Bronchial smooth muscle cell (primary cell): ENCODE results near the gene DOK1. TPM values are rescaled to one million over a fixed set of nuclear protein-coding genes. Genes with fewer than 3 reads are reported as not detected.

ENCODE experiments used
- total RNA-seq: library from RNA; depleted of rRNA; stranded (reverse); fragments of >200 nt; gene quantifications from 2 replicates; pipeline ENCODE4 v1.2.1, GENCODE V29; 2014

DOK1 gene
- total RNA-seq, result 22.7 and 31.5 TPM in 2 replicates

DNA sequence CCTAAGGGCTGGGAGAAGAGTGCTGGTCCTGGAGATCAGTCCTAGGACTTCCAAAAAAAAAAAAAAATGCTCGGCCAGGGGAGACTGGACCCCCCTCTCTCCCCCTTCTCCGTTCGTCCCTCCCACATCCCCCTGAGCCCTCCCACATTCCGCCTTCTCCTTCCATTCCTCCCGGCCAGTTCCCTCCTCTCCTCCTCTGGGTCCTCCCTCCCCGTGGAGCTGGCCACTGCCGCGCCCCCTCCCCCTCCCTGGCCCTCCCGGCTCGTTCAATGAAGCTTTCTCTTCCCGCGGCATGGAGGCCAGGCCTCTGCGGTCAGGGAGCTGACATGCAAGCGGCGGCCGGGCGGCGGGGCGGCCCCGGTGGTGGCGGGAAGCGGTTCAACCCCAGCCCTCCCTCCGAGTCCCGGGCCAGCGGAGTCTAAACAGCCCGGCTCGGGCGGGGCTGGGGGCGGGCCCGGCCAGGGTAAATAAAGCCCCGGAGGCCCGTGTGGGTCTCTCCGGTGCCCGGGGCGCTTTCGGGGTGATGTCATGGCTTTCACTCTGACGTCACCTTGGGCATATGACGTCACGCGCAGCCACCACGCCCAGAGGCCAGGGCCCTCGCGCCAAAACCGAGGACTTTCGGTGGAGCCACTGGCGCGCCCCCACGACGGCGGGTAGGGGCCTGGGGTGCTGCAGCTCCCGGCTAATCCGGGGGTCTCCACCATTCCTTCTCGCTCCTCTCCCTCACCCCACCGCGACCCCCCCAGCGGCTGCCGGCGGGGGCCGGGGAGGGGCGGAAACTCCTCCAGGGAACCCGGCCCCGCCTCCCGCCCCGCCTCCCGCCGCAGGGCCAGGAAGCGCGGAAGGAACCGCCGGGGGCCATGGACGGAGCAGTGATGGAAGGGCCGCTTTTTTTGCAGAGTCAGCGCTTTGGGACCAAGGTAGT lies at the start of gene DOK1, which contains the start of gene LOXL3:
Gene DOK1 (plus strand): TSS at position 829 of the 928 bp plus-strand sequence. CDS start 35 bp downstream, at position 864.
Gene LOXL3 (minus strand): TSS at position 51 of the 928 bp plus-strand sequence. CDS start 1,308 bp downstream, outside the sequence.

DNA sequence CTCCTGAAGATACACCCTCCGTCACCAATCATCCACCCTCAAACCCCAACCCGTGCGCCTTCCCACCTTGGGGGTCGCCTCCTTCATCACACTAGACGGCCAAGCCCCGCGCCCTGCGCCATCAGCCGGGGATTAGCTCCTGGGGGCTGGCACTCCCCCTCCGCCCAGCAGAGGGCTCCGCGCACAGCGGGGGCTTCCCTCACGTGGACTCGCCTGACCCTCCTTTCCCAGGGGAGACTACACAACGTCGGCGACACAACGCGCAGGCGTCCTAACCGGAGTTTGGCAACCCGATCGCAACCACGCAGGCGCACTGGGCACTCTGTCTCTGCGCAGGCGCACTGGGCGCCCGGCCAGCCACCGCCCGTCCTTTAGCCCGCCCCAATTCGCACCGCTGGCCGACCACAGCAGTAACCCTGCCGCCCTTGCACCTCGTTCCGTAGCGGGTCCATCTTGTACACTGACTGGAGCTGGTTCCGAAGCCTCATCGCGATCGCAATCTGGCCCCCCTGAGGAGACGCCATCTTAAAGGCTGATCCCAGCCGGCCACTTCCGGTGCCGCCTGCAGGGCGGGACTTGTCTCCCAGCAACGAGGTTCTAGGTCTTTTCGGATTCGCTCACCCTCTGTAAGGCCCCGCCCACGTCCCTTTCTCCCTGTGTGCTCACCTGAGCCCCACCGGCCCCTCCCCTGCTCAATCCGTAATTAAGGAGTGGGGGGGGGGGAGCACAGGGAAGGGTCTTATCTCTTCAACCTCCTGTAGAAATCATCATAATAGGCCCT lies 47.2 kb upstream of the DOK1 start, which contains the start of gene PCGF1:
Gene PCGF1 (minus strand): TSS at position 551 of the 781 bp plus-strand sequence. CDS start 27 bp downstream, at position 524.

DNA sequence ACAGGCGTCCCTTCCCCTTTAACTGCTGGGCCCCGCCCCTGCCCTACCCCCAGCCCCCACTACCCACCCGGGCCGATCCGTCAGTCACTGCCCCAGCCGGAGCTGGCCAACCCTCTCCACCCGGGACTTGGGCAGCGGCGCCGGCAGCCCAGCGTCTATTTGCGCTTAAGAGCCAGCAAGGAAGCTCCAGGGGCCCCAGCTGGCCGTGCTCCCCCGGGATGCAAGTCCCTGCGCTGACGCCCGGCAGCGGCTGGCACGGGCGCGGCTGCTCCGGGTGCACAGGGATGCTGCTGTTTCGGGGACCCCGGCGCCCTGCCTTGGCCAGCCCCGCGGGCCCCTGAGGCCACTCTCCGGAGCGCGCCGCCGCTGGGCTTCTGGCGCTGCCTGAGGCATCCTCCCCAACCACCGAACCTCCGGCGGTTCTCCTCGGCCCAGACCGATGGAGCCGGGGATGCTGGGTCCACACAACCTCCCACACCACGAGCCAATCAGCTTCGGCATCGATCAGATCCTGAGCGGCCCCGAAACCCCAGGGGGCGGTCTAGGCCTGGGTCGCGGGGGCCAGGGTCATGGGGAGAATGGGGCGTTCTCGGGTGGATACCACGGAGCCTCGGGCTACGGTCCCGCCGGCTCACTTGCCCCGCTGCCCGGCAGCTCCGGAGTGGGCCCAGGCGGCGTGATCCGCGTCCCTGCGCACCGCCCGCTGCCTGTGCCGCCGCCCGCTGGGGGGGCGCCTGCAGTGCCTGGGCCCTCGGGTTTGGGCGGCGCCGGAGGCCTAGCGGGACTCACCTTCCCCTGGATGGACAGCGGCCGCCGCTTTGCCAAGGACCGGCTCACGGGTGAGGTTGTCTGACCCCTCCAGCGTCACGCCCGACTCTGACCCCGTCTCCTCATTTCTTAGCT lies 39.9 kb upstream of the DOK1 start, which contains the start of gene TLX2:
Gene TLX2 (plus strand): TSS at position 83 of the 903 bp plus-strand sequence. CDS start 357 bp downstream, at position 440.

DNA sequence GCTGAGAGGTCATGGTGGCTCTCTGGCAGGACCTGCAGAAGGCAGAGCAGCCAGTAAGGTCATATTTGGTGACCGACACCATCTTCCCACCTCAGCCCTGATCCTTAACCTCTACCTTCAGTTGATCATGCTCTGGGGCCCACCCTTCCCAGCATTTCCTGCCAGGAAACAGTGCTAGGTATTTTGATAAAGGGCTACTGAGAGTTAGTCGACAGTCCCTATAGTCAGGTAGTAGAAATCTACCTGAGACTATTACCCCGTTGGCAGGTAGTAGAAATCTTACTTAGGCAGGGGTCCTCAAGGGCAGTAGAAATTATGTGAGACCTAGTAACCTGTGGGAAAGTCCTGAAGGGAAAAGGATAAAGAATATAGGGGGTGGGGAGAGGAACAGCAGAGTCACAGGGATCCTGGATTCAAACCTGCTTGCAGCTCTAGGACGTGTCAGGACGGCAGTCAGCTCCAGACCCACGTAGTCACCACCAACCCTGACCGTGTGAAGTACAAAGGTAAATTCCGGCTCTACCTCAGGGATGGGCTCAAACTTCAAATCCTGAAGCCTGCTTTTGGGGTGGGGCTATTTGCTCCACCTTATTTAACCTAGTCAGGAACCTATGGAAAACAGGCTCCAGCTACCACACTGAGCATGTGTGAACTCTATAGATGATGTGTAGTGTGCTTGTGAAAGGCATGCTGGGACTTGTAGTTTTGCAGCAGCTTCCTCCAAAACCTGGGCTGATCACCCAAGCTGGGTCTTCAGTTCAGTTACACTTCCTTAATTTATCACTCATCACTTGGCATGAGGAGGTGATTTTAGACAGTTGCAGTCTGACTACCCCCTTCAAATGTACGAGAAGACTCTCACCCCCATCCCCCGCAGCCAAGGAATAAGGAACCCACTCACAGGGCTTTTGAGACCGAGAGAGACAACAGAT lies 28.5 kb upstream of the DOK1 start, which contains the start of gene DQX1:
Gene DQX1 (minus strand): TSS at position 515 of the 932 bp plus-strand sequence. CDS start 502 bp downstream, at position 13.

DNA sequence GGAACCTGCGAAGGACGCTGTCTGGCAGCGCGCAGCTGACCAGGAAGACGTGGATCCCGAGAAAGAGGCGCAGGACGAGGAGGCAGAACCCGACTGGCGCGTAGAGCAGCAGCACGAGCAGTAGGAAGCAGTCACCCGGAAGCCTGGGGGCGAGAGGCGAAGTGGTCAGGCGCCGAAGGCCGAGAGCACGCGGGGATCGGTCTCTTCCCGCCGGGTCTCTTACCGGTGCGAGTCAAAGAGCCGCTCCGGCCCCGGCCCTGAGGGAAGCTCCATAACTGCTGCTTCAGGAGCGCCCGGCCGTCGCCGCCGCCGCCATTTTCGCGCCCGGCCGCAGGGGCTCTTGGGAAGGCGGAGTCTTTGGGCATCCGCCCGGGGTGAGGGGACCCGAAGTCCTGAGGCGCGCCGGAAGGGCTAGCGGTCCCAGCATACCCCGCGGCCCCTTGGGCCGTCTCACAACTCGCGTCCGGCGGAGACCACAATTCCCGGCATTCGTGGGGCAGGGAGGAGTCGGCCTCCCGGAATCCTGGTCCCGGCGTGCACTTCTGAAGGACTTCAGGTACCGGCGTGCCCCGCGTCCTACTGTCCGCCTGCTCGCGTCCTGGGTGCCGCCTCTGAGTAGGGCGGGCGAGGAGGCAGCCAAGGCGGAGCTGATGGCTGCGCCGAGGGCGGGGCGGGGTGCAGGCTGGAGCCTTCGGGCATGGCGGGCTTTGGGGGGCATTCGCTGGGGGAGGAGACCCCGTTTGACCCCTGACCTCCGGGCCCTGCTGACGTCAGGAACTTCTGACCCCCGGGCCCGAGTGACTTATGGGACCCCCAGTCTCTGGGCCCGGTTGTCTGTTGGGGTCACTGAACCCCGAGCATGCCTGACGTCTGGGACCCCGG lies 24.9 kb upstream of the DOK1 start, which contains the start of the genes AUP1 and HTRA2:
Gene AUP1 (minus strand): TSS at position 350 of the 882 bp plus-strand sequence. CDS start 77 bp downstream, at position 273.
Gene HTRA2 (plus strand): TSS at position 577 of the 882 bp plus-strand sequence. CDS start 74 bp downstream, at position 651.

Other genes starting within 250 kb of the DOK1 start
- 0.16 and 0.26 TPM in 2 replicates for gene SLC4A5, start 211.3 kb upstream of the DOK1 start, total RNA-seq
- gene DCTN1, start 174.4 kb upstream of the DOK1 start, total RNA-seq, result 239 and 256 TPM in 2 replicates
- 0.79 and 1.4 TPM in 2 replicates for gene C2orf81, start 133.1 kb upstream of the DOK1 start, total RNA-seq
- gene WDR54, start 133.0 kb upstream of the DOK1 start, total RNA-seq, result 28.6 and 30.6 TPM in 2 replicates
- gene RTKN, start 112.8 kb upstream of the DOK1 start, total RNA-seq, result 17.8 and 18.1 TPM in 2 replicates
- gene INO80B, start 99.6 kb upstream of the DOK1 start, total RNA-seq, result 14.2 and 30.1 TPM in 2 replicates
- 79.4 and 88.0 TPM in 2 replicates for gene WBP1, start 96.3 kb upstream of the DOK1 start, total RNA-seq
- 28.0 and 33.4 TPM in 2 replicates for gene MOGS, start 89.3 kb upstream of the DOK1 start, total RNA-seq
- 68.4 and 79.9 TPM in 2 replicates for gene MRPL53, start 82.0 kb upstream of the DOK1 start, total RNA-seq
- 15.9 and 21.0 TPM in 2 replicates for gene CCDC142, start 71.7 kb upstream of the DOK1 start, total RNA-seq
- gene TTC31, start 71.6 kb upstream of the DOK1 start, total RNA-seq, result 7.6 and 9.1 TPM in 2 replicates
- gene LBX2, start 55.1 kb upstream of the DOK1 start, total RNA-seq, result 3.8 and 6.4 TPM in 2 replicates
- 28.2 and 34.9 TPM in 2 replicates for gene PCGF1, start 47.0 kb upstream of the DOK1 start, total RNA-seq
- gene TLX2, start 40.3 kb upstream of the DOK1 start, total RNA-seq, result 1.4 TPM in 2 replicates
- gene DQX1, start 28.5 kb upstream of the DOK1 start, total RNA-seq, result 0.16 TPM in 1 of 2 replicates, not detected in the other
- gene AUP1, start 25.0 kb upstream of the DOK1 start, total RNA-seq, result 58.5 and 79.5 TPM in 2 replicates
- gene HTRA2, start 24.8 kb upstream of the DOK1 start, total RNA-seq, result 43.2 and 63.9 TPM in 2 replicates
- 23.6 and 30.0 TPM in 2 replicates for gene LOXL3, start 778 bp upstream of the DOK1 start, total RNA-seq
- not detected in 2 replicates for gene M1AP, start 93.6 kb downstream of the DOK1 start, total RNA-seq
- gene SEMA4F, start 99.5 kb downstream of the DOK1 start, total RNA-seq, result 3.3 and 4.1 TPM in 2 replicates